Nucleus accumbens (tissue), 56 donors: Measurements from ENCODE around the gene MTARC1.

Experiments used
- DNase-seq, 56 donors: peaks; one replicate each; lab custom pipeline; 2025; lab: John Stamatoyannopoulos, UW

The MTARC1 gene

GRCh38 chr1:220786337-220787068 lies at the start of gene MTARC1:
MTARC1 (plus strand) TSS chr1:220786913; CDS start chr1:220786945, 32 bp downstream.
- peak in 50 of 56 donors; percentile 12 to 78 (median 44) for DNase-seq

GRCh38 chr1:220741349-220741748 lies 45.4 kb upstream of the MTARC1 start:
- DNase-seq = no peak

- DNase-seq = no peak
Measured at GRCh38 chr1:220741825-220742224, 44.9 kb upstream of the MTARC1 start.

GRCh38 chr1:220742520-220742919 lies 44.2 kb upstream of the MTARC1 start:
- no peak for DNase-seq

- DNase-seq = no peak
Measured at GRCh38 chr1:220746851-220747250, 39.9 kb upstream of the MTARC1 start.

- DNase-seq = peak in 1 of 56 donors; percentile 43
Measured at GRCh38 chr1:220747437-220748088, 39.1 kb upstream of the MTARC1 start.

- DNase-seq = peak in 44 of 56 donors; percentile 12 to 79 (median 34)
Measured at GRCh38 chr1:220748089-220748934, 38.4 kb upstream of the MTARC1 start, which contains the start of gene MTARC2. MTARC2 (plus strand) TSS chr1:220748322; CDS start chr1:220748532, 210 bp downstream.

GRCh38 chr1:220748936-220749335 lies 37.8 kb upstream of the MTARC1 start:
- DNase-seq = no peak

- peak in 1 of 56 donors; percentile 5 for DNase-seq
Measured at GRCh38 chr1:220750131-220750515, 36.6 kb upstream of the MTARC1 start.

- DNase-seq = no peak
Measured at GRCh38 chr1:220751111-220751510, 35.6 kb upstream of the MTARC1 start.

GRCh38 chr1:220754212-220754917 lies 32.3 kb upstream of the MTARC1 start:
- no peak for DNase-seq

GRCh38 chr1:220754918-220755295 lies 31.8 kb upstream of the MTARC1 start:
- DNase-seq = no peak

GRCh38 chr1:220755309-220755708 lies 31.4 kb upstream of the MTARC1 start:
- DNase-seq = no peak

GRCh38 chr1:220757441-220757840 lies 29.3 kb upstream of the MTARC1 start:
- no peak for DNase-seq

- DNase-seq = no peak
Measured at GRCh38 chr1:220759147-220759546, 27.6 kb upstream of the MTARC1 start.

GRCh38 chr1:220761688-220762427 lies 24.9 kb upstream of the MTARC1 start:
- no peak for DNase-seq

GRCh38 chr1:220764757-220765156 lies 22.0 kb upstream of the MTARC1 start:
- no peak for DNase-seq

GRCh38 chr1:220767312-220768125 lies 19.2 kb upstream of the MTARC1 start:
- no peak for DNase-seq

- DNase-seq = no peak
Measured at GRCh38 chr1:220768126-220768601, 18.5 kb upstream of the MTARC1 start.
